HG02938 (cell line): Measurements from ENCODE around the gene ELL2.
"Not testable (repeated sequence)": the region's sequence is repeated elsewhere in the genome, so short reads cannot be mapped to it uniquely, and the experiment has no call there.

Experiments used
- ATAC-seq: cut with Tn5 transposase; IDR thresholded peaks from one replicate; pipeline ENCODE4 v1.9.1; 2021; ENCODE audit warnings: mild to moderate bottlenecking, moderate library complexity; ENCODE audit not compliant: unreplicated experiment

Gene ELL2

DNA sequence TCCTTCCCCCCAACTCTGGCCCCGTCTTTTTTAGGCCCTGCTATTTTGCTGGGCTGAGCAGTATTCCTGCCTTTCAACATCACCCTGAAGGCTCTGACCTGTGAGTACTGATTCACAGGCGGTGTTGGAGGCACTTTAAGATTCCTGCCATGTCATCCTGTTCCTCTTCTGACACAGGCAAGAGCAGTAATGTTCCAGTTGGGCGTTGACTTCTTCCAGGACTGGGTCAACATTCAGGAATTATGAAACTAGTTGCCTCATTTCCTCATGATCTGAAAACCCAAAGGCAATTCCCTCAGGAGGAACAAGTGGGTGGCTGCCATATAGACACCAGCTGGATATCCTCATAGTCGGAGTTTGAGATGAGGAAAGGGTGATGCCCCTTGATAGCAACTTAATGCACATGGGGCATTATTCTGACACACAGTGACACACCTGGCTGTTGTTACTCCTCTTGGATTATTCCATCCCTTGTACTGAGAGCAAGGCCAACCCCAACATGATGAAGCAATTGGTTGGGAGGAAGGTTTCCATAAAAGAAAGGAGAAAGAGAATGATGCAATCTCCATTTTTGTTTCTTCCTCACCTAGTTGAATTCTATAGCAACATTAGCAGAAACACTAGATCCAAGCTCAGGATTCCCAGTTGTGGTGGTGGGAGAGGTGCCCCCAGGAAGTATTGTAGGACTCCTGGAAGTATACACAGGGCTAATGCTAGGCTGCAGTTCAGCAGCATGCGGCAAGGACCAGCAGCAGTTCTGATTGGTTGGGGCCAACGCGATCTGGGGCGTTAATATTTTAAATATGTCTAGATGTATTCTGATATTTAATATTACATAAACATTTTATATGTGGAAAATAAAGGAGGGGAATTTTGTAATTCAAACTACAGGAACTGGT is 119.5 kb downstream of the ELL2 start:
- no peak for ATAC-seq

- ATAC-seq = no peak
Observed at GRCh38 chr5:95840956-95841705, 120.5 kb downstream of the ELL2 start.

DNA sequence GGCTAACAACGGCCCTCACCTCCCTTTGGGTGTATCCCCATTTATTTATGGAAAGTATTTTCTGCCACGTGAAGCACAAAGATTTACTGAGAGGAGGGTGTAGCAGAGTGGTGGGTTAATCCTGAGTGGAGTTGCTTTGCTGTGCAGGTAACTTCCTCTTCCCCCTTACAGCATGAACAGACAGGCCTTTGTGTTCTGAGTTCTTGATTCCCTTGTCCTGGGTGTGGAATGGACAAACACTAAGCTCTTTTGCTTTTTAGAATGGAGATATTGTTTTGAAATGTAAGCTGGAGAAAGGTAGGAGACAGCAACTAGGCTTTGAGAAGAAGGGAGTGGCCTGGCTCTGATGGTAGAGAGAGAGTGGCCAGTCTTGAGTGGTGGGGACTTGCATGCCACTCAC is 122.0 kb downstream of the ELL2 start:
- ATAC-seq = no peak

DNA sequence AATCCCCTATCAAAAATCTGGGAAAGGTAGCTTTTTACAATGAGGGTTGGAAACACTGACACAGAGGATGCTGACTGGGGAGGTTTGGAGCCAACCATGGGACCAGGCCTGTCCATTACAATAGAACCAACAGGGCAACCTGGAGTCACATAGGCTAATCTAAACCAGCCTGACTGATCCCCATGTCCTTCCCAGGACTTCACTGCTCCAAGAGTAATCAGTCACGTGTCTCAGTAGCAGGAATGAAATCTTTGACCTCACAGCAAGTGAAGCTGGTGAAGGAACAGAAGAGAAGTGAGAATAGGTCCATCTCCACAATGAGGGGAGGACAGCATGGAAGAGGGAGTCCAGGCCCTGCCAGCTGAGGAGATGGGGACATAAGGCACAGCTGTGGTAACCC is 123.1 kb downstream of the ELL2 start:
- no peak for ATAC-seq

DNA sequence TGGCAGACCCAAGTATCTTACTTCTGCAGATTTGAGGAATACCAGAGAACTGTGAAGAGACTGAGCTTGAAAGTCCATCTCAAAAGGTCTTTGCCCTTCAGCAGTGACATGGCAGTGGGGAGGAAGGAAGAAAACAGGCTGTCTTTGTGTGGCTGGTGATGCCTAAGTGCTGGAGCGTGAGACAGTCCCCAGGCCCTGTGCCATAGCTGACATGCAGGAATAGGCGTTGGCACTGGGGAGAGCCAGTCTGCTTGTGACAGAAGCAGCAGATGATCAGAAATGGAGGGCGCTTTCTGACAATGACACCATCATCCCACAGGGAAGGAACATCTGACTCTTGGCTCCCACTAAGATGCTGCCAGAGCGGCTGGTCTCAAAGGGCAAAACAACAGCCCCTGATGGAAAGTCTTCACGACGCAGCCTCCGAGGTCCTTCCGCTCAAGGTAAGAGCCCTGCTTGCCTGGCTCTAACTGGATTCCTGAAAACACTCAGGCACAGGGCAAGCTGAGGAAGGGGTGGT is 123.6 kb downstream of the ELL2 start:
- no peak for ATAC-seq

GRCh38 chr5:95837492-95837891 is 124.2 kb downstream of the ELL2 start:
- no peak for ATAC-seq

DNA sequence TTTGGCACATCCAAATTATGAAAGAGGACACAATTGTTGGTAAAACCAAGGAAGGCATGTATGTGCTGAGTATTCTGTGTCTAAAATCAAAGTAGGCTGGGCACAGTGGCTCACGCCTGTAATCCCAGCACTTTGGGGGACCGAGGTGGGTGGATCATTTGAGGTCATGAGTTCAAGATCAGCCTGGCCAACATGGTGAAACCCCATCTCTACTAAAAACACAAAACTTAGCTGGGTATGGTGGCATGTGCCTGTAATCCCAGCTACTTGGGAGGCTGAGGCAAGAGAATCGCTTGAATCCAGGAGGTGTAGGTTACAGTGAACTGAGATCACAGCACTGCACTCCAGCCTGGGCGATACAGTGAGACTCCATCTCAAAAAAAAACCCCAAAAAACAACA is 124.7 kb downstream of the ELL2 start:
- not testable (repeated sequence) for ATAC-seq

- no peak for ATAC-seq
Observed at GRCh38 chr5:95836544-95836943, 125.1 kb downstream of the ELL2 start.

DNA sequence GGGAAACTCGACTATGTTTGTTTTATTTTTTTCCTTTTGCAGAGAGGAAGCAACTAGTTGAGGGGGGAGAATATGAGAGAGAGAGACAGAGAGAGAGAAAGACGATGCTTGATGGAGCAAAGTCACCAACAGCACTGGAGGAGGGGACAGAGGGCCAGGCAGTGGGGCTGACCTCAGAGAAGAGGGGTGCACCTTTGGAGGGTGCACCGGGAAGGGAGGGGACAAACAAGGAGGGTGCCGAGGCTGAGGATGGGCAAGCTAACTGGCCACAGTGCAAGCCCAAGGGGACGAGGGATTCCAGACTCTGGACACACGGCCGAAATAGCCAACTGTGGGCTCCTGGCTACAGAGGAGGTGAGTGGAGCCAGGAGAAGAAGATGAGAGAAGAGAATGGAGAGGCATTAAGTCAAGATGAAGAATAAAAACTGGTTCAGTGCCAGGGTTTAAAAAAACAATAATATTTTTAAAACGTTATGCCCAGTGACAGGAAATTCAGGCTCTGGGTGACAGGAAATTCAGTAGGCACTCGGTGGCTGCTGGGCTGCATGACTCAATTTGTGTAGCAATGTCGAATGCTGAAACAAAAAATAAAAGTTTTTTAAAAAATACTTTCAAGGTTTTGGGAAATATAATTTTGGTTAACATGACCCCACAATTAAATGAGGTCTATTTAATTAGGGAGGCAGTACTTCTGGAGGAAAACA is 125.8 kb downstream of the ELL2 start:
- ATAC-seq = no peak
